Measurements from ENCODE around the gene CELF2. TPM values are rescaled to one million over a fixed set of nuclear protein-coding genes. Genes with fewer than 3 reads are reported as not detected.

CELF2 gene
- total RNA-seq, 6 donors from 2014 or later: 82.7 to 193 (median 120) TPM

GRCh38 chr10:11276449-11276990 lies 258.8 kb downstream of the CELF2 start:
- H3K4me3 ChIP-seq: no peak overlapping the region
- WGBS, 2 donors: 95 to 97% methylated on average over 10 of the region's 10 CpGs
- ATAC-seq (ENCODE audit: low FRiP score in 2 of 2): no peak
- H3K27me3 ChIP-seq: no peaks in the 10 kb centered on the region
- no peaks in the 10 kb centered on the region for H3K4me1 ChIP-seq
- no peak overlapping the region for H3K27ac ChIP-seq
- no peak for TF ChIP-seq CTCF (IDR thresholded peaks at IDR 0.05)
- no peak for TF ChIP-seq EP300 (IDR thresholded peaks at IDR 0.05)
- no peak for TF ChIP-seq POLR2A (IDR thresholded peaks at IDR 0.05)
- TF ChIP-seq POLR2AphosphoS5 (IDR thresholded peaks at IDR 0.05): no peak
- peaks cover 11 to 81% (median 46%) of the 10 kb centered on the region in 4 donors for H3K36me3 ChIP-seq
- H3K9me3 ChIP-seq: no peaks in the 10 kb centered on the region
- no peak for DNase-seq

DNA sequence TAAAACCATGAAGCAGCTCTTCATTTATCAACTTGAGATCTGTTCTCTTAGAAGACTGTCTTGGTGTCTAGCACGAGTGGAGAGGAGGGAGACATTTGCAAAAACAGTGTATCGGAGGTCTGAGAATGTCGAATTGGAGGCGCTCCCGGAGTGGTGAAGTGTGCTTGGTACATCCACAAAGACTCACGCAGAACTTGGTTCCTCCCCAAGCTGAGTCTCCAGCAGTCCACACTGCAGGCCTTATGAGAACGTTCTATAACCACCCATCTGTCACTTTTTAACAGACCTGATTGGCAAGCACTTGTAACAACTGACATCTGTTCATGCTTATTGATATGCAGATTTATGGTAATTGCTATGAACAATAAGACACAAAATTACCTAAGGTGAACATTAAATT lies 261.6 kb downstream of the CELF2 start:
- H3K36me3 ChIP-seq: peaks cover 11 to 70% (median 34%) of the 10 kb centered on the region in 4 donors
- H3K27ac ChIP-seq: no peak overlapping the region
- WGBS, 2 donors: 79 to 87% methylated on average over 7 of the region's 7 CpGs
- H3K4me1 ChIP-seq: no peaks in the 10 kb centered on the region
- DNase-seq: no peak
- ATAC-seq (ENCODE audit: low FRiP score in 2 of 2): no peak
- no peaks in the 10 kb centered on the region for H3K9me3 ChIP-seq
- no peak for TF ChIP-seq EP300 (IDR thresholded peaks at IDR 0.05)
- no peak for TF ChIP-seq POLR2A (IDR thresholded peaks at IDR 0.05)
- no peak for TF ChIP-seq CTCF (IDR thresholded peaks at IDR 0.05)
- no peak for TF ChIP-seq POLR2AphosphoS5 (IDR thresholded peaks at IDR 0.05)
- H3K27me3 ChIP-seq: no peaks in the 10 kb centered on the region
- H3K4me3 ChIP-seq: no peak overlapping the region

DNA sequence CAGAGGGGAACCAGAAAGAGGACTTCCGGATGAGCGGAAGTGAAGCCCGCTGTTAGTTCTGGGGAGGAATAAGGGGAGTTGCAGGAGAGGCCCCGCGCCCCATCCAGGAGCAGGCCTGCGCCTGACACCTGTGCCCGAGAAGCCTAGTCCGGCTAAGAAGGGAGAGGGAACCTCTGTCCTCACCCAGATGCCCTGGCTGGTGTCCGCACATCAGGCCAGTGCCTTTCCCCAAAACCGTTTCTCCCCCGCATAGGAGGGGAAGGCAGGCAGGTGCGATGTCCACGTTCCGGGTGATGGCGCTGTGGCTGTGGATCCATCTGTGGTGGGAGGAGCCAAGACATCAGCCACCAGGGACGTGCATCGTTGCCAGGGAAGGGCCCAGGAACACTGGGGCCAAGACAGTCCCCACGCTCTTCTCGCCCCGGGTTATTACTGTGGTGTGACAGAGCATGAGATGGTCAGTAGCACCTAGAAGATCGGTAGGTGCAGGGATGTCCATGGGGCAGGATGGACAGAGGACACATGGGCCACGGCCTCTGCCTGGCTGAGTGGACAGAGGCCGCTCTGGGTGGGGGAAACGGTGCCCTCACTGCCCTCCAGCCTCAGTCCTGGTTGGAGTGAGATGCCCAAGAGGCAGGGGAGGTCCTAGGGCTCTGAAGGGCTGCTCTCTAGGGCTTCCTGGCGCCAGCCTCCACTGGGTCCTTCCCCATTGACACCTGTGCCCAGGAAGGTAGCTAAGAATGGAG lies 262.7 kb downstream of the CELF2 start:
- no peak for TF ChIP-seq CTCF (IDR thresholded peaks at IDR 0.05)
- TF ChIP-seq POLR2A (IDR thresholded peaks at IDR 0.05): no peak
- no peak for TF ChIP-seq EP300 (IDR thresholded peaks at IDR 0.05)
- no peak for TF ChIP-seq POLR2AphosphoS5 (IDR thresholded peaks at IDR 0.05)
- WGBS, 2 donors: 97 to 98% methylated on average over 20 to 25 of the region's 25 CpGs
- Histone ChIP-seq H3K27ac (no peak overlapping the region), H3K27me3 (no peaks in the 10 kb centered on the region), H3K36me3 (peaks cover 11 to 63% (median 31%) of the 10 kb centered on the region in 4 donors), H3K4me1 (no peaks in the 10 kb centered on the region), H3K4me3 (no peak overlapping the region), H3K9me3 (no peaks in the 10 kb centered on the region)
- ATAC-seq (ENCODE audit: low FRiP score in 2 of 2) (peak in 1 of 2 donors; percentile 12), DNase-seq (no peak)

- WGBS, 2 donors: 71 to 80% methylated on average over 9 of the region's 9 CpGs
- Histone ChIP-seq H3K27ac (no peak overlapping the region), H3K9me3 (no peaks in the 10 kb centered on the region), H3K4me3 (no peak overlapping the region), H3K27me3 (no peaks in the 10 kb centered on the region), H3K4me1 (peaks cover 0 to 5% (median 2%) of the 10 kb centered on the region in 4 donors), H3K36me3 (peaks cover 11 to 47% (median 28%) of the 10 kb centered on the region in 4 donors)
- ATAC-seq (ENCODE audit: low FRiP score in 2 of 2) (peak; percentile 21 to 52), DNase-seq (no peak)
- no peak for TF ChIP-seq EP300 (IDR thresholded peaks at IDR 0.05)
- no peak for TF ChIP-seq POLR2A (IDR thresholded peaks at IDR 0.05)
- TF ChIP-seq CTCF (IDR thresholded peaks at IDR 0.05): no peak
- no peak for TF ChIP-seq POLR2AphosphoS5 (IDR thresholded peaks at IDR 0.05)
Measured at GRCh38 chr10:11282156-11282555, 264.5 kb downstream of the CELF2 start.
